ENCODE data around the gene TMC2.

Gene TMC2

DNA sequence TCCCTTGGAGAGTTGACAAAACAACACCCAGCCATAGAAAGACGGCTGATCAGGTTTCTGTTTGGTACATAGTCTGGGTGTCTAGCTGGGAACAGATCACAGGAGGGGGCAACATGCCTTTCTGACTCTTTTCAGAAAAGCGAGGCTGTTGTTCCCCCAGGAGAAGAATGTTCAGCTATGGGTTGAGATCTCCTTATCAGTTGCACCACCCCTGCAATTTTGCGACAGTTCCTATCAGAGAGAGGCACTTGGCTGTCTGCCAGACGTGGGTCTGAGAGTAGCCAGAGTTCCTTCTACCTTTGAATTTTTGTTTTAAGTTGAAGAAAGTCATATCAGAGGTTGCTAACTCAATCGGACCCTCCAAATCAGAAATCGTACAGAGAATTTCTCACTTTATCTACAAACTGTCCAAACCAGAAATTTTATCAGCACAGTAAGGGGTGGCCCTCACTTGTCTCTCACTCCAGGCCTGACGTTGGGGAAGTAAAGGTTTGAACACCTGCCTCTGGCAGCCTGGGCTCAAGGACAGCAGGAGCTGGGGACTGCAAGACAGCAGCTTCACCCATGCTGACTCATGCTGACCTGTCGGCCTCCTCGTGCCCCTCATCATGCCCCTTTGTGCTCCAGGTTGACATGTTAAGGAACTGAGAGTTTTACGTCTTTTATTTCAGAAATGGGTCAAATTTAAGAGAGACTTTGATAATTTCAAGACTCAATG, 42.3 kb downstream of the TMC2 start:
- TF ChIP-seq POLR2AphosphoS5 (IDR thresholded peaks at IDR 0.05; ENCODE audit: low read depth, low read length), result no peak
- no peak for TF ChIP-seq TAF1 (IDR thresholded peaks at IDR 0.05; ENCODE audit: borderline replicate concordance, insufficient read depth, low read length)
- TF ChIP-seq FOXP2 (optimal IDR thresholded peaks at IDR 0.05; ENCODE audit: borderline replicate concordance, extremely low read depth, extremely low read length, insufficient read depth), result no peak
- TF ChIP-seq, protein P1, sequence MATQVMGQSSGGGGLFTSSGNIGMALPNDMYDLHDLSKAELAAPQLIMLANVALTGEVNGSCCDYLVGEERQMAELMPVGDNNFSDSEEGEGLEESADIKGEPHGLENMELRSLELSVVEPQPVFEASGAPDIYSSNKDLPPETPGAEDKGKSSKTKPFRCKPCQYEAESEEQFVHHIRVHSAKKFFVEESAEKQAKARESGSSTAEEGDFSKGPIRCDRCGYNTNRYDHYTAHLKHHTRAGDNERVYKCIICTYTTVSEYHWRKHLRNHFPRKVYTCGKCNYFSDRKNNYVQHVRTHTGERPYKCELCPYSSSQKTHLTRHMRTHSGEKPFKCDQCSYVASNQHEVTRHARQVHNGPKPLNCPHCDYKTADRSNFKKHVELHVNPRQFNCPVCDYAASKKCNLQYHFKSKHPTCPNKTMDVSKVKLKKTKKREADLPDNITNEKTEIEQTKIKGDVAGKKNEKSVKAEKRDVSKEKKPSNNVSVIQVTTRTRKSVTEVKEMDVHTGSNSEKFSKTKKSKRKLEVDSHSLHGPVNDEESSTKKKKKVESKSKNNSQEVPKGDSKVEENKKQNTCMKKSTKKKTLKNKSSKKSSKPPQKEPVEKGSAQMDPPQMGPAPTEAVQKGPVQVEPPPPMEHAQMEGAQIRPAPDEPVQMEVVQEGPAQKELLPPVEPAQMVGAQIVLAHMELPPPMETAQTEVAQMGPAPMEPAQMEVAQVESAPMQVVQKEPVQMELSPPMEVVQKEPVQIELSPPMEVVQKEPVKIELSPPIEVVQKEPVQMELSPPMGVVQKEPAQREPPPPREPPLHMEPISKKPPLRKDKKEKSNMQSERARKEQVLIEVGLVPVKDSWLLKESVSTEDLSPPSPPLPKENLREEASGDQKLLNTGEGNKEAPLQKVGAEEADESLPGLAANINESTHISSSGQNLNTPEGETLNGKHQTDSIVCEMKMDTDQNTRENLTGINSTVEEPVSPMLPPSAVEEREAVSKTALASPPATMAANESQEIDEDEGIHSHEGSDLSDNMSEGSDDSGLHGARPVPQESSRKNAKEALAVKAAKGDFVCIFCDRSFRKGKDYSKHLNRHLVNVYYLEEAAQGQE (IDR thresholded peaks at IDR 0.05; ENCODE audit: insufficient read depth in 1 of 2, low read depth in 2 of 2, low read length in 2 of 2), result no peak
- TF ChIP-seq SIN3A (IDR thresholded peaks at IDR 0.05; ENCODE audit: borderline replicate concordance, insufficient read depth, low read length), result no peak

DNA sequence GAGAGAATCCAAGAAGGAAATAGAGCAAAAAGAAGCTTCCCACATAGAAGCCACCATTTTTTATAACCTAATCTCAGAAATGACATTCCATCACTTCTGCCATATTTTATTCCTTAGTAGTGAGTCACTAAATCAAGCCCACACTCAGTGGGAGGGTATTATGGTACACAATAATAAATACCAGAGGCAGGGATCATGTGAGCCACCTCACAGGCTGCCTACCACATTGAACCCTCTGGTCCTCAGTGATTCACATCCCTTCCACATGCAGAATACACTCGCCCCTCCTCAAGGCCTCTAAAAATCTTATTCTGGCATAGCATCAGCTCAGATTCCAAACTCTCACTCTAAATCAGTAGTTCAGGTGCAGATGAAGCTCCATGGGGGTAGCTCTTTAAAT, 49.4 kb downstream of the TMC2 start:
- no peak for TF ChIP-seq POLR2AphosphoS5 (IDR thresholded peaks at IDR 0.05; ENCODE audit: low read depth, low read length)

DNA sequence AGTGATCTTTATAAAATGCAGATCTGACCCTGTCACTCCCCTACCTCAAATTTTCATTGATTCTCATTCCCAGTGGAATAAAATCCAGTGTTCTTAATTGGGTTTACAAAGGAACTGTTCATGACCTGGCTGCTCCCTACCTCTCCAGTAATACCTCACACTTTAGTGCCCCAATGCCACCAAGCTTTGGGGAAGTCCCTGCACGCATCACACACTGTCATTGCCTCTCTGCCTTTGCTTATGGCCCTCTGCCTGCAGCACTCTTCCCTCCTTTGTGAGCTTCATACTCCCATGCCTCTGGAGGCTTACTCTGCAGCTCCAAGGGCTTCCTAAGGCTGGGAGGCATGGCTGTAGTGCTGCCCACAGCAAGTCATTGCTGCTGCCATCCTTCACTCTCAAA, 57.4 kb downstream of the TMC2 start:
- TF ChIP-seq TAF1 (IDR thresholded peaks at IDR 0.05; ENCODE audit: borderline replicate concordance, insufficient read depth, low read length), result no peak

DNA sequence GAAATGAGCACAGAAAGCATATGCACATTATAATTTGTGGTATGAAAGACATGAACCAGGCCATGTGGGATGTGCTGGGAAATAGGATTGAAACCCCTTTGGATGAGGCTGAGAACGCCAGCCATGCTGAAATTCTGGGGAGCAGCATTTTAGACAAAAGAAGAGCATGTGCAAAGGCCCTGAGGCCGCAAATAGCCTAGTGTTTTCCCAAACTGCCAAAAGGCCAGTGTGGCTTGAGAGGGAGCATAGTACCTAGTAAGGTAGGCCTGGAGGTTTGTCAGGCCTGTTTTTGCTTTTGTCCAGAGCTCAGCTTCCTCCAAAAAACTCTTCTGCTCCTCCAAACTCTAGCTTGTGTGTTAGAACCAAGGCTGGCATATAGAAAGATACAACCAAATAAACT, 58.7 kb downstream of the TMC2 start:
- TF ChIP-seq FOXP2 (optimal IDR thresholded peaks at IDR 0.05; ENCODE audit: borderline replicate concordance, extremely low read depth, extremely low read length, insufficient read depth), result no peak
- no peak for TF ChIP-seq SIN3A (IDR thresholded peaks at IDR 0.05; ENCODE audit: borderline replicate concordance, insufficient read depth, low read length)

DNA sequence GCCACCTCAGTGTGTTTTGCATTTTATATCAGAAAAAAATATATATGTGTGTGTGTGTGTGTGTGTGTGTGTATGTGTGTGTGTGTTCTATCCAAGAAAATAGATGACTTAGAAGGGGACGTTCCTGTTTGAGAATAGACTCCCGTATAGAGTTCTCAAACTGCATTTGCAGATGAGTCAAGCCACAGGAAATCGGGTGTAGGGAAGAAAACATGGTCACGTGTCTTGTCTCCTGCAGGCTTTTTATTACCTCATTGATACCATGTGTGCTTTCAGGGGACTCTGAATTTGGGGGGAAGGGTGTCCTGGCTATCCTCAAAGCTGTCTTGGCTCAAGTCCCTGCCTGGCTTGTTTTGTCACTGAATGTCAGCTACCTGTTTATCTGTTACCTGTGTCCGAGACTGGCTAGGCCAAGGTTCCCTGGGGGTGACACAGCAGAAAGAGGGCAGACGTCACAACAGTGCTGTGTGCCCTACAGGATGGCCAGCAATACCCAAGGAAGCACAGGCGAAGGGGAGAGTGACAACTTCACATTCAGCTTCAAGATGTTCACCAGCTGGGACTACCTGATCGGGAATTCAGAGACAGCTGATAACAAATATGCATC, 60.4 kb downstream of the TMC2 start:
- TF ChIP-seq, protein P1 (IDR thresholded peaks at IDR 0.05; ENCODE audit: insufficient read depth in 1 of 2, low read depth in 2 of 2, low read length in 2 of 2), result no peak
- TF ChIP-seq FOXP2 (optimal IDR thresholded peaks at IDR 0.05; ENCODE audit: borderline replicate concordance, extremely low read depth, extremely low read length, insufficient read depth) (no peak), POLR2AphosphoS5 (IDR thresholded peaks at IDR 0.05; ENCODE audit: low read depth, low read length) (no peak)

DNA sequence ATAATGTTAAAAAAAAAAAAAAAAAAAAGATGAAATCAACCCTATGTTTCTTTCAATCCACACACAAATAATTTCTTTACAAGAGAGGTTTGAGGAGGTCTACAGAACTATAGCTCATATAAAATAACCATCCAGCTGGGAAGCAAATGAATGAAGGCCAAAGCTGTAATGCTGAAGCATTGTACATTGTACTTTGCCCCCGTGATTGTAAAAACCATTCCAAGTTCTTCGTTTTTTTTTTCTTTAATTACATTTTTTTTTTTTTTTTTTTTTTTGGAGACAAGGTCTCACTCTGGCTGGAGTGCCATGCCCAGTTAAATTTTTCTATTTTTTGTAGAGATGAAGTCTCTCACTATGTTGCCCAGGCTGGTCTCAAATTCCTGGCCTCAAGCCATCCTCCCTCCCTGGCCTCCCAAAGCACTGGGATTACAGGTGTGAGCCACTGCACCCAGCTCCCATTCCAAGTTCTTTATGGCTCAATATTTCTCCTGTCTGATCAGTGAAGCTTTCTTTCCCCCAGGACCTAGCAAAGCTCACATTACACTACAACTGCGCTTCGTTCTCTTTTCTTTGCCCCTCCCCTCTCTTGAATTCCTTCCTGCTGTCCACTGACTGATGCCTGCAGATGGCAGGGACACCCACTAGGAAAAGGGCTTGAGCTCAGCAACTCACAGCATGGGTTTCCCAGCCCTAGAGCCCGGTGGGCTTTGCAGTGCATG, 63.1 kb downstream of the TMC2 start:
- TF ChIP-seq, protein P1 (IDR thresholded peaks at IDR 0.05; ENCODE audit: insufficient read depth in 1 of 2, low read depth in 2 of 2, low read length in 2 of 2), result no peak
- no peak for TF ChIP-seq FOXP2 (optimal IDR thresholded peaks at IDR 0.05; ENCODE audit: borderline replicate concordance, extremely low read depth, extremely low read length, insufficient read depth)
- TF ChIP-seq POLR2AphosphoS5 (IDR thresholded peaks at IDR 0.05; ENCODE audit: low read depth, low read length), result no peak
- no peak for TF ChIP-seq SIN3A (IDR thresholded peaks at IDR 0.05; ENCODE audit: borderline replicate concordance, insufficient read depth, low read length)
- TF ChIP-seq TAF1 (IDR thresholded peaks at IDR 0.05; ENCODE audit: borderline replicate concordance, insufficient read depth, low read length), result no peak

Measured in PFSK-1 (cell line).